SJCRH30 (cell line): ENCODE results near the gene C9. TPM values are rescaled to one million over a fixed set of nuclear protein-coding genes. Genes with fewer than 3 reads are reported as not detected.
"Not testable (repeated sequence)": the region's sequence is repeated elsewhere in the genome, so short reads cannot be mapped to it uniquely, and the experiment has no call there.

Experiments used
- DNase-seq, 2 experiments: peaks; one replicate each; pipeline ENCODE4 v3.0.0-alpha.2; 2015 to 2020
- H3K27ac ChIP-seq: fragments of 250-450 bp; sonication (Bioruptor Pico); 2 replicates; pipeline ENCODE4 v1.5.1; 2020; ENCODE audit warnings: mild to moderate bottlenecking, moderate library complexity
- H3K27me3 ChIP-seq: fragments of 250-450 bp; sonication (Bioruptor Pico); 2 replicates; pipeline ENCODE4 v1.5.1; 2020; ENCODE audit warnings: mild to moderate bottlenecking, moderate library complexity
- H3K36me3 ChIP-seq: fragments of 250-450 bp; sonication (Bioruptor Pico); 2 replicates; pipeline ENCODE4 v1.5.1; 2020; ENCODE audit warnings: mild to moderate bottlenecking, moderate library complexity
- H3K4me1 ChIP-seq: fragments of 250-450 bp; sonication (Bioruptor Pico); 2 replicates; pipeline ENCODE4 v1.5.1; 2020; ENCODE audit warnings: mild to moderate bottlenecking, moderate library complexity
- H3K4me3 ChIP-seq: fragments of 250-450 bp; sonication (Bioruptor Pico); 2 replicates; pipeline ENCODE4 v1.5.1; 2020; ENCODE audit warnings: mild to moderate bottlenecking, moderate library complexity
- H3K9me3 ChIP-seq: fragments of 250-450 bp; sonication (Bioruptor Pico); replicated peaks from 2 replicates; pipeline ENCODE4 v1.5.1; 2020; ENCODE audit warnings: mild to moderate bottlenecking, moderate library complexity
- total RNA-seq: library from RNA; depleted of rRNA; stranded (reverse); fragments of >200 nt; shearing (Covaris generic); gene quantifications from 2 replicates; pipeline ENCODE4 v1.2.3, GENCODE V29; 2014

C9 gene
- total RNA-seq, 1 experiment from 2014 or later: not detected

DNA sequence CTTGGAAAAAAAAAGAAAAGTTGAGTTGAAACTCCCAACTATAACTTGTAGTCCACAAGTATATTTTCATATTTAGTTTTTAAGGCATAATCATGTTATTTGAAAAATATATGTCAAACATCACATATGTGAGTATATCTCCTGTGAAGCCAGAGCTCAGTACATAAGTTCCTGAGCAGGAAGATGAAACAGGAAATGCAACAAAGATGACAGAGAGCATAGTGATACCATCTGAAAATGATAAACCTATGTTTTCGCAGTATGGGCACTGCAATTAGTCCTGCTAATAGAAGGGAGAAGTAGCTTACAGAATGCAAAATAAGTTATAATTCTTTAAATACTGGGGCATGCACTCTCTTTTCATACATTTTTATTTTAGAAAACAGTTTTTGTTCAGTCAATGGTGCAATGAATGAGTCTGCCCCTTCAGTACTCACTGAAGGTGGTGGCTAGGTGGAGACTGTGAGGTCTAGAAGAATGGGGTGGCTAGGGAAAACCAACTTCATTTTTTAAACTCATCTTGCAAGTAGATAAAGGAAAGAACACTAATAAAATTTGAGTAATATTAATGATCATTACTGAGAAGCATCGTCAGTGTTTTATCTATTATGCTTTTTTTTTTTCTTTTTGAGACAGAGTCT, 90.9 kb downstream of the C9 start:
- no peaks in the 10 kb centered on the region for H3K4me1 ChIP-seq
- H3K4me3 ChIP-seq: no peak overlapping the region
- H3K27me3 ChIP-seq: no peaks in the 10 kb centered on the region
- H3K36me3 ChIP-seq: no peaks in the 10 kb centered on the region
- DNase-seq: no peak
- no peak overlapping the region for H3K27ac ChIP-seq
- no peaks in the 10 kb centered on the region for H3K9me3 ChIP-seq

DNA sequence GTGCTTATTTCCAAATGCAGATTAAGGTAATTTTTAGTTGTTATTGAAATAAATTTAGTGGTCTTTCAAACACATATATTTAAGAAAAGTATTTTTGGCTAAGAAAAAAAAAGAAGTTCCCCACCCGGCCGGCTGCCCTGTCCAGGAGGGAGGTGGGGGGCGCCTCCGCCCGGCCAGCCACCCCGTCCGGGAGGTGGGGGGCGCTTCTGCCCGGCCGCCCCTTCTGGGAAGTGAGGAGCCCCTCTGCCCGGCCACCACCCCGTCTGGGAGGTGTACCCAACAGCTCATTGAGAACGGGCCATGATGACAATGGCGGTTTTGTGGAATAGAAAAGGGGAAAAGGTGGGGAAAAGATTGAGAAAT, 91.4 kb downstream of the C9 start:
- not testable (repeated sequence) for H3K36me3 ChIP-seq, H3K4me1 ChIP-seq, DNase-seq, H3K27ac ChIP-seq, H3K27me3 ChIP-seq, H3K4me3 ChIP-seq, H3K9me3 ChIP-seq

DNA sequence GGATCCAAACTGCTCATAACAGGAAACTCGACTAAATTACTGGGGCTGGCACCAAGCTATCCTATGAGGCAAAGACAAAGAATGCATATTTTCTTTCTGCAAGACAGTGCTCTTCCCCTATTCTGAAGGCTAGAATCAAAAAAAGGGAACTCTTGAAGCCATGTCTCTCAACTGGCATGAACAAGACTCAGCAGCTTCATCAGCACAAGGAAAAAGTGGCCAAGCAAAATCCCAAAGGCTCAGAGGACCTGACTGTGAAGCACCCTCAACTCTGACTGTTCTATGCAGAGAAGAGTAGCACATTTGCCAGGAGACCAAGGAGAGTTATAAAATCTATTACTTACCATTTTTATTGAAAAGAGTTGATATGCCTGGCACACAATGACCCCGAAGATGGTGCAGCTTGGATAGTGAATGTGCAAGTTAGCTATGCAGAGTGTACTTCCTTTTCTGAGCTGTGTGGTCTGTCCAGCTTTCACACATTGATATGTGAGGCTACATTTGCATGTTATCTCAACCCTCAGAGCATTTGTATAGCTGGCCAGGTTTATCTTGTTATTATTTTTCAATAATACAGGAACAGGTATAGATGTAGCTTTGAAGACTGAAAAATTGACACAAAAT, 94.0 kb downstream of the C9 start:
- Histone ChIP-seq H3K27ac (no peak overlapping the region), H3K27me3 (peaks cover 5% of the 10 kb centered on the region; the same call in 1 of the 2 replicates), H3K4me3 (no peak overlapping the region), H3K9me3 (no peaks in the 10 kb centered on the region), H3K36me3 (no peaks in the 10 kb centered on the region), H3K4me1 (no peaks in the 10 kb centered on the region)
- DNase-seq: no peak

DNA sequence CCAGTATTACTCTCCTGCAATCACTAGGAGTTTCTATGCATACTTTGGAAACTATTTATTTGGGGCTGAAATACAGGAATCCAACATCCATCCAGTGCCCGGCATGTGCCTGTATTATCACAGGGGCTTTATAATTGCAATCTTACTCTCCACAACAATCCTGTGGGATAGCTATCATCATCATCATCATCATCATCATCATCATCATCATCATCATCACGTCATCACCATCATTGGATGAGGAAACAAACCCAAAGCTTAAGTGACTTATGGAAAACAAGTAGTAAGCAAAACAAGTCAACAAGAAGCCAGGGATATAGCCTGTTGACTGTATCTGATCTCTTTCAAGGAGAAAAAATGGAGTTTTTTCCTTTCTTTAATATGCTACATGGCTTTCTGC, 97.1 kb downstream of the C9 start:
- H3K36me3 ChIP-seq: no peaks in the 10 kb centered on the region
- H3K27me3 ChIP-seq: peaks cover 5% of the 10 kb centered on the region; the same call in 1 of the 2 replicates
- H3K27ac ChIP-seq: no peak overlapping the region
- no peaks in the 10 kb centered on the region for H3K9me3 ChIP-seq
- no peaks in the 10 kb centered on the region for H3K4me1 ChIP-seq
- no peak overlapping the region for H3K4me3 ChIP-seq
- no peak for DNase-seq

DNA sequence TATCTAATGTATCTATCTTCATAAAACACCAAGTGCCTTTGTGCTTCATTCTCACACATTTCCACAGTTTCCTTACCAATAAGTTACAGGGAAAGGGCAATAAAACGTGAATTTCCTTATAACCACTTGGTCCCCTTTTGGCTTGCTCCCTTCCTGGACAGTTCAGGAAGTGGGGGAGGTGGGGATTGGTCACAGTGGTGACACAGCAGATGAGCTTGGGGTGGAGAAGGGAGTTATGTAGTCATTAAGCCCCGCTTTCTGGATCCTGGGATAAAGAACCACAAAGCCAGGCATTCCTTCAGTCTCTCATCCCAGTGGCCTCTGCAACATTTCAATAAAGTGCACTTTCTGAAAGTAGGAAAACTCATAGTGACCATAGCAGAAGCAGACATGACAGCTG, 97.9 kb downstream of the C9 start:
- H3K4me1 ChIP-seq: no peaks in the 10 kb centered on the region
- no peak overlapping the region for H3K27ac ChIP-seq
- H3K4me3 ChIP-seq: no peak overlapping the region
- no peaks in the 10 kb centered on the region for H3K36me3 ChIP-seq
- peaks cover 5% of the 10 kb centered on the region; the same call in 1 of the 2 replicates for H3K27me3 ChIP-seq
- DNase-seq: peak in 1 of 2 experiments; percentile 8
- H3K9me3 ChIP-seq: no peaks in the 10 kb centered on the region

DNA sequence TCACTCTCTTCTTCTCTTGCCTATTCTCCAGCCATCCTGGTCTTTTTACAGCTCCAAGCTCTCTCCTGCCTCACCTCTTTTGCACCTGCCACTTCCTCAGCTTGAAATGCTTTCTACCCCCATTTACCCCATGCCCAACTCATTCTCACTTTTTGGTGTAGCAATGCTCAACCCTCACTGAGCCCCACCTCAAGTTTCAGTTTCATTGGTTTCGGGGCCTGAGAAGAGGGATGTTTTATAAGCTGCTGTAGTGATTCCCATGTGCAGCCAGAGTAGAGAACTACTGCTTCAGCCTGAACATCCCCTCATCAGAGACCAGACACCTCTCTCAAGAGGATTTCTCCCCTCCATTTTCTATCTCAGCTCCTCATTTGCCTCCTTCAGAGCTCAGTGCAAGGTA, 99.8 kb downstream of the C9 start:
- no peaks in the 10 kb centered on the region for H3K4me1 ChIP-seq
- H3K9me3 ChIP-seq: no peaks in the 10 kb centered on the region
- no peaks in the 10 kb centered on the region for H3K36me3 ChIP-seq
- no peak for DNase-seq
- no peak overlapping the region for H3K4me3 ChIP-seq
- H3K27ac ChIP-seq: no peak overlapping the region
- H3K27me3 ChIP-seq: peaks cover 5% of the 10 kb centered on the region; the same call in 1 of the 2 replicates

DNA sequence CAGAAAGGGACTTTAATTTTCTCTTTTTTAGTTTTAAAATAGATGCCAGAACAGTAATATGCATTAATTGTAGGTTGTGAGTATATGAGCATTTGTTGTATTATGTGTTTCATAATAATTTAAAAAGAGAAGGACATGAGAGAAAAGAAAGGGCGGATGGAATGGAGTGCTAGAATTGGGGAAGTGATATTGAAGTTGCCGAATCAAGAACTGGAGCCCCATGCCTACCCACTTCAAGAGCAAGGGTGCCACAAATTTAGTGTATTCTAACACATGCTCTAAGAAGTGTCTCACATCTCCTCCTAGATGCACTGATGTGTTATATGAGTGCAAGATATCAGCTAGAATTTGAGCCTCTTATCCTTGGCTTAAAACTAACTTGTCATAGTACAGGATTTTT, 101.3 kb downstream of the C9 start:
- Histone ChIP-seq H3K27ac (no peak overlapping the region), H3K27me3 (peaks cover 5% of the 10 kb centered on the region; the same call in 1 of the 2 replicates), H3K4me1 (no peaks in the 10 kb centered on the region), H3K4me3 (no peak overlapping the region), H3K36me3 (no peaks in the 10 kb centered on the region), H3K9me3 (no peaks in the 10 kb centered on the region)
- no peak for DNase-seq

DNA sequence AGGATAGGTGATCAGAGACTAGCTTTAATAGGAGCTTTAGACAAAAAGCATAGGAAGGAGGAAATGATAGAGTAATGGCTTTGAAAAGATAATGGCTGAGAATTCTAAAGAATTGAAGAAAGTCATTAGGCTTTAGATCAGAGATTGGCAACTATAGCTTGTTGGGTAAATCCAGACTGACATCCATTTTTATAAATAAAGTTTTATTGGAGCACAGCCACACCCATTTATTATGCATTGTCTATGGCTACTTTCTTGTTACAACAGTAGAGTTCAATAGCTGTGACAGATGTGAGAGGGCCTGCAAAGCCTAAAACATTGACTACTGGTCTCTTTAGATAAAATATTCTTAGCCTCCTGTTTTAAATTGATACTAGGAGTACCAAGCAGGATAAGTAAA, 104.2 kb downstream of the C9 start:
- no peaks in the 10 kb centered on the region for H3K36me3 ChIP-seq
- H3K4me3 ChIP-seq: no peak overlapping the region
- no peaks in the 10 kb centered on the region for H3K9me3 ChIP-seq
- no peak for DNase-seq
- no peaks in the 10 kb centered on the region; the same call in 1 of the 2 replicates for H3K27me3 ChIP-seq
- no peak overlapping the region for H3K27ac ChIP-seq
- no peaks in the 10 kb centered on the region for H3K4me1 ChIP-seq

DNA sequence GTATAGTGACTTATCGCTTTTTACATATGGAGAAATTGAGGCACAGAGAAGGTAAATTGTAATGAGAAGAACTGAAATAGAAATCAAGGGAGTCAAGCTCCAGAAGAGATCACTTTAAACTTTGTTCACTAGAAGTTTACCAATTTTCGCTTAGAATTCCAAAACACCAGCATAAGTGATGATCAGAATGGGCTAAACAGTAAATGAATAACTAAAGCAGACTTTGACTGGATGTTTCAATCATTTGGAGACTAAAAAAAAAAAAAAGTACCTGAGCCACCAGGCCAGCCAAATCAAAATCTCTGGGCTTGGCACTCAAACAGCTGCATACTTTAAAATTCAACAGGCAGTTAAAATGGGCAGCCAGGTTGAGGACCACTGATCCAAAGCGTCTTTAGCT, 106.7 kb downstream of the C9 start:
- DNase-seq: no peak
- no peaks in the 10 kb centered on the region for H3K9me3 ChIP-seq
- no peak overlapping the region for H3K4me3 ChIP-seq
- no peaks in the 10 kb centered on the region; the same call in 1 of the 2 replicates for H3K27me3 ChIP-seq
- no peaks in the 10 kb centered on the region for H3K4me1 ChIP-seq
- H3K27ac ChIP-seq: no peak overlapping the region
- no peaks in the 10 kb centered on the region for H3K36me3 ChIP-seq

DNA sequence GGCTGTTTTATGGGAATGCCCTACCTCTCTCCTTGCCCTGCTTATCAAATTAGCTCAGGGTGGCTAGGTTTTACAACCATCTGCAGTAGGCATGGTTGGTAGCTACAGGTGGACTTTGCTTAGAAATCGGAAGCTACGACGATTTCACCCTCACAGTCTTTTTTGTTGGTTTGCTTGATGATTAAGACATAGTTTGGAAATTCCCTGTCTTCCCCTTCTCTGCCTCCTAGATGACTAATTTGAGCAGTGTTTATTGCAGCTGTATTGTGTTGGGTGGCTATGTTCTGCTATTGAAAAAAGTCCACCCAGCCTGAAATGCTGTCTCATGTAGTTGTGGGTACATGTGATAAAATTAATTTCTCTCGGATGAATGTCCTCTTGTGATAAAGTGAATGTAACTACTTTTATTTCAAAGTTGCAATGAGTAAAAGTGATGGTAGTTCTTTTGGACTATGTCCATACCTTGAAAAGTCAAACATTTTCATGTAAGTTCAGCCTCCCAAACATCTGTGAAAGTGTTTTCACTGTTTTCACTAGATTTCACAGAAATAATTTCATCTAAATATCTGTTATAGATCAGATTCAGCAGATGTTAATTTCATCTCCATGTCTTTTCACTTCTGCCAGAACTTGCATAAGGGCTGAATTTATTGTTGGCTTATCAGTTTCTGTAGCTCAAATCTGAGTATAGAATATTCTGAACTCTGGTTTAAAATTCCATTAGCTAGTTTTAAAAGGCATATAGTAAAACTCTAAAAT, 107.6 kb downstream of the C9 start:
- H3K4me3 ChIP-seq: no peak overlapping the region
- H3K36me3 ChIP-seq: no peaks in the 10 kb centered on the region
- DNase-seq: no peak
- no peaks in the 10 kb centered on the region for H3K4me1 ChIP-seq
- H3K9me3 ChIP-seq: no peaks in the 10 kb centered on the region
- no peak overlapping the region for H3K27ac ChIP-seq
- H3K27me3 ChIP-seq: no peaks in the 10 kb centered on the region; the same call in 1 of the 2 replicates

DNA sequence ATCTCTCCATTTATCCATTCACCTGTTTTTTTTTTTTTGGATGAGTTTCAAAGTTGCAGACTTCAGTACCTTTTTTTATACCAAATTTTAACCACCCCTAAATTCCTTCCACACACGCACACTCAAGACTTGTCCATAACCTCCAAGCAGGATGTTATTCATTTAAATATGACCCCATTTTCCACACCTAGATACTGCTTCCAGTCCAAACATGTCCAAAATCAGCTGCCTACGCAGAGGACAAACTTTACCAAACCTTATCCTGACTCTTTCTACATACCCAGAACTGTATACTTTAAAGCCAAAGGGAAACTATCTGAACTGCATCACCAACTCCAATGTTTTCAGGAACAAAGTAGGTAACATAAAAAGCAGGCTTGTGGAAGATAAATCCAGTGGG, 108.9 kb downstream of the C9 start:
- H3K4me1 ChIP-seq: no peaks in the 10 kb centered on the region
- H3K36me3 ChIP-seq: no peaks in the 10 kb centered on the region
- H3K9me3 ChIP-seq: no peaks in the 10 kb centered on the region
- H3K4me3 ChIP-seq: no peak overlapping the region
- DNase-seq: no peak
- H3K27me3 ChIP-seq: no peaks in the 10 kb centered on the region; the same call in none of the 2 replicates
- H3K27ac ChIP-seq: no peak overlapping the region

DNA sequence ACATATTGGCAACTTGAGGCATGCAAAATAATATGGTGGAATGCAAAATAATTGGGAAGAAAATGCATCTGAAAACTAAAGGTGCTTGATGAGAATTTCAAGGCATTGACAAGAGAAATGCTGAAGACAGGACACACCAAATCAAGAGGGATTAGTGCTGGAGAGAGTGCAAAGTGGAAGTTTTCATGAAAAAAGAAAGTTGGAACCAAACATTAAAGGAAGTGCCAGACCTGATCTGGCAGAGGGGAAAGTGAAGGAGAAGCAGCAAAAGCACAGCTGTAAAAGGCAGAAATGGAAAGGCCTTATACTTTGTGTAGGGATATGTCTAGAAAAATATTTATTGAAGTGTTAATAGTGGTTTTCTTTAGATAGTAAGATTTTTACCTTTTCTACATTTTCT, 109.6 kb downstream of the C9 start:
- no peak overlapping the region for H3K4me3 ChIP-seq
- no peak for DNase-seq
- H3K4me1 ChIP-seq: no peaks in the 10 kb centered on the region

DNA sequence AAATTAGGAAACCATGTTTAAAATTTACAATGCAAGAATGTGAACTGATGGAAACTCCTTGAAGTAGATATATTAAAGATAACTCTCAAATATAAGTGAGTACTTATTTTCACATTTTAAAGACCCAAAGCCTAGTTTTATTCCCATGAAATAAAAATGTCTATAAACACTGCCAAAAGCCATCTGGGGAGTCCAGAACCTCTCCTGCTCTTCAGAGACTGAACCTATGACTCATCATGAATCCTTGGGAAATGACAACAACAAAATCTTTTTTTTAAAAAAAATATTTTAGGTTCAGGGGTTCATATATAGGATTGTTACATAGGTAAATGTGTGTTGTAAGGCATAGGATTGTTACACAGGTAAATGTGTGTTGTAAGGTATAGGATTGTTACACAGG, 111.1 kb downstream of the C9 start:
- no peak overlapping the region for H3K4me3 ChIP-seq
- no peaks in the 10 kb centered on the region; the same call in none of the 2 replicates for H3K27me3 ChIP-seq
- no peaks in the 10 kb centered on the region for H3K36me3 ChIP-seq
- no peaks in the 10 kb centered on the region for H3K9me3 ChIP-seq
- H3K27ac ChIP-seq: no peak overlapping the region
- H3K4me1 ChIP-seq: no peaks in the 10 kb centered on the region
- no peak for DNase-seq

More for the DNA sequence above, 109.6 kb downstream of the C9 start:
- Histone ChIP-seq H3K36me3 (no peaks in the 10 kb centered on the region), H3K27ac (no peak overlapping the region), H3K9me3 (no peaks in the 10 kb centered on the region), H3K27me3 (no peaks in the 10 kb centered on the region; the same call in none of the 2 replicates)

DNA sequence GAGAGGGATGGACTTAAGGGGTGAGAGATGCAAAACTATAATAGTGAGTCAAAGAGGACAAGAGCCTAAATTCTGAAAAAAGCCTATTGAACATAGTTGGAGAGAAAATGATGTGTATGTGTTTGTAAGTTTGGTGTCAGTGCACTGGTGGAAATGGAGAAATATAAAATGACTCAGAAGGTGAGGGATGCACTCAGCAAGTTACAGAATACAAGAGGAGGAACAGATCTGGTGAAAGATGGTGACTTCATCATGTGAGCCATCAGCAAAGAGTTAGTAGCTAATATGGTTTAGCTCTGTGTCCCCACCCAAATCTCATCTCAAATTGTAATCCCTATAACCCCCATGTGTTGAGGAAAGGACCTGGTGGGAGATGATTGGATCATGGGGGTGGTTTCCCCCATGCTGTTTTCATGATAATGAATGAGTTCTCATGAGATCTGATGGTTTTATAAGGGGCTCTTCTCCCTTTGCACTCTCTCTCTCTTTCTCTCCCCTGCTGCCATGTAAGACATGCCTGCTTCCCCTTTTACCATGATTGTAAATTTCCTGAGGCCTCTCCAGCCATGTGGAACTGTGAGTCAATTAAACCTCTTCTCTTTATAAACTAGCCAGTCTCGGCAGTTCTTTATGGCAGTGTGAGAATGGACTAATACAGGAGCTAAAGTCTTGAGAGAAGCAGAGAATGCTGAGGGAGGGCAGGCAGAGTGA, 114.6 kb downstream of the C9 start:
- Histone ChIP-seq H3K4me3 (no peak overlapping the region), H3K9me3 (no peaks in the 10 kb centered on the region), H3K27ac (no peak overlapping the region), H3K36me3 (no peaks in the 10 kb centered on the region), H3K4me1 (no peaks in the 10 kb centered on the region), H3K27me3 (no peaks in the 10 kb centered on the region; the same call in 1 of the 2 replicates)
- no peak for DNase-seq

DNA sequence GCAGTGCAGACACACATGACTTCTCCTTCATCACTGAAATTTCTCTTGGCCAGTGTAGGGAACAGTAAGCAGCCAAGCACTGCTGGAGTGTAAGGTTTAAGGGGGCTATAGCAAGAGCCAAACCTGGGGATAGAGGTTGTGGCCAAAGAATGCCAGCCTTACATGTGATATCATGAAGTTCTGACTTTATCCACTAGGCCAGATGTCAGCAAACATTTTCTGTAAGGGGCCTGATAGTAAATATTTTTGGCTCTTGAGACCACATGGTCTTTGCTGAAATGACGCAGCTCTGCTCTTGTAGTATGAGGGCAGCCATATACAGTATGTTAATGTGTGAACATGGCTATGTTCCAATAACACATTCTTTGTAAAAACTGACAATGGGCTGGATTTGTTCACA, 115.2 kb downstream of the C9 start:
- Histone ChIP-seq H3K27me3 (no peaks in the 10 kb centered on the region; the same call in 1 of the 2 replicates), H3K36me3 (no peaks in the 10 kb centered on the region), H3K27ac (no peak overlapping the region), H3K9me3 (no peaks in the 10 kb centered on the region), H3K4me3 (no peak overlapping the region), H3K4me1 (no peaks in the 10 kb centered on the region)
- DNase-seq: no peak
